ENCODE data around the gene LHPP. TPM values are rescaled to one million over a fixed set of nuclear protein-coding genes. Genes with fewer than 3 reads are reported as not detected.

Gene LHPP
- total RNA-seq, 1 experiment from 2014 or later: 3.7 TPM

DNA sequence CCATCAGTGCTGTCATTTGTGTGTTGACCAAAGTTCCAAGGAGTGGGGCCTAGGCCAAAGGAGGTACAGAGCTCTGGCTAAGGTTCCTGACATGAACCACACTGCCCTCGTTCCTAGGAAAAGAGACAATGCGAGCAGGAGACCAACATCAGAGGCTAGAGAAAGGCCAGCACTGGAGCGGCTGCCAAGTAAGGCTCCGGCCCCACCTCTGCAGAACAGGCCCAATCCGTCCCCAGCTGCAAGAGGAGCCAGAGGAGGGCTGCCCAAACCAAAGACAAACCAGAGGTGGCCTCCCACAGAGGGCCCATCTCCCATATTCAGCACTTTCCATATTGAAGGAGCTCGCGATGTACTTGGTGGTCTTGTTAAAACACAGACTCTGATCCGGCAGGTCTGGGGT is 201.6 kb downstream of the LHPP start:
- POLR2A ChIA-PET: no interaction called here
- H3K27ac Mint-ChIP-seq (ENCODE audit: low read depth, unreplicated experiment): no peak overlapping the region
- DNase-seq (ENCODE audit: unreplicated experiment): no peak
- CTCF ChIA-PET: no interaction called here
- H3K36me3 Mint-ChIP-seq (ENCODE audit: insufficient read depth, unreplicated experiment): peaks cover 8% of the 10 kb centered on the region
- intact Hi-C loops (cut with micrococcal nuclease): no loop called here
- H3K4me3 Mint-ChIP-seq (ENCODE audit: unreplicated experiment): no peak overlapping the region
- no peaks in the 10 kb centered on the region for H3K4me1 Mint-ChIP-seq (ENCODE audit: insufficient read depth, unreplicated experiment)
- H3K9me3 Mint-ChIP-seq (ENCODE audit: unreplicated experiment): no peaks in the 10 kb centered on the region
- no peak for TF ChIP-seq CTCF (IDR thresholded peaks at IDR 0.05; ENCODE audit: unreplicated experiment)
- BruUV-seq (replicated peaks): no TSS peak
- H3K27me3 Mint-ChIP-seq (ENCODE audit: insufficient read depth, unreplicated experiment): no peaks in the 10 kb centered on the region

Other genes starting within 250 kb of the LHPP start
- 62.2 and 68.1 TPM in 2 replicates for gene OAT, start 42.9 kb upstream of the LHPP start, total RNA-seq (2022)
- 0.10 and 0.35 TPM in 2 replicates for gene NKX1-2, start 11.8 kb upstream of the LHPP start, total RNA-seq (2022)